Smooth muscle cell (in vitro differentiated cells): Measurements from ENCODE around the gene PNKD. TPM values are rescaled to one million over a fixed set of nuclear protein-coding genes. Genes with fewer than 3 reads are reported as not detected.
"Not testable (repeated sequence)": the region's sequence is repeated elsewhere in the genome, so short reads cannot be mapped to it uniquely, and the experiment has no call there.

ENCODE experiments used
- DNase-seq: peaks from one replicate; lab custom pipeline; 2025; ENCODE audit not compliant: unreplicated experiment; lab: John Stamatoyannopoulos, UW
- H2AFZ ChIP-seq: fragments of 200-600 bp; sonication (generic); 2 replicates; pipeline ENCODE4 v1.6.0; 2016; ENCODE audit warnings: antibody characterized with exemption, low read depth, mild to moderate bottlenecking
- H3F3A ChIP-seq: fragments of 200-600 bp; sonication (generic); 2 replicates; pipeline ENCODE4 v1.6.0; 2017; ENCODE audit warnings: antibody characterized with exemption, low read depth
- H3K27ac ChIP-seq: fragments of 200-600 bp; sonication (generic); 2 replicates; pipeline ENCODE4 v1.5.1; 2016; ENCODE audit warnings: low read depth, mild to moderate bottlenecking
- H3K27me3 ChIP-seq: fragments of 200-600 bp; sonication (generic); 2 replicates; pipeline ENCODE4 v1.6.1; 2016; ENCODE audit warnings: low read depth, mild to moderate bottlenecking
- H3K36me3 ChIP-seq: fragments of 200-600 bp; sonication (generic); 2 replicates; pipeline ENCODE4 v1.5.1; 2016; ENCODE audit warnings: low read depth
- H3K4me1 ChIP-seq: fragments of 200-600 bp; sonication (generic); 2 replicates; pipeline ENCODE4 v1.5.1; 2016; ENCODE audit warnings: low read depth
- H3K4me2 ChIP-seq: fragments of 200-600 bp; sonication (generic); 2 replicates; pipeline ENCODE4 v1.6.0; 2016; ENCODE audit warnings: mild to moderate bottlenecking
- H3K4me3 ChIP-seq: fragments of 200-600 bp; sonication (generic); 2 replicates; pipeline ENCODE4 v1.5.1; 2016; ENCODE audit warnings: mild to moderate bottlenecking
- H3K79me2 ChIP-seq: fragments of 200-600 bp; sonication (generic); 2 replicates; pipeline ENCODE4 v1.6.0; 2016; ENCODE audit warnings: low read depth, mild to moderate bottlenecking
- H3K9ac ChIP-seq: fragments of 200-600 bp; sonication (generic); 2 replicates; pipeline ENCODE4 v1.6.0; 2016; ENCODE audit warnings: low read depth
- H3K9me3 ChIP-seq: fragments of 200-600 bp; sonication (generic); replicated peaks from 2 replicates; pipeline ENCODE4 v1.5.1; 2016; ENCODE audit warnings: low read depth
- H4K20me1 ChIP-seq: fragments of 200-600 bp; sonication (generic); 2 replicates; pipeline ENCODE4 v1.6.0; 2016; ENCODE audit warnings: low read depth
- CTCF ChIP-seq: fragments of 200-600 bp; sonication (generic); IDR thresholded peaks from 2 replicates; pipeline ENCODE4 v1.5.1; 2017; ENCODE audit warnings: borderline replicate concordance, mild to moderate bottlenecking, antibody characterized with exemption; ENCODE audit not compliant: insufficient read depth, poor library complexity, severe bottlenecking
- WGBS: methylation state at CpG from one replicate; pipeline ENCODE4 v1.1.7; 2016; ENCODE audit warnings: low lambda C conversion rate; 5-methylcytosine and 5-hydroxymethylcytosine counted together
- polyA plus RNA-seq: library from polyadenylated mRNA; unstranded; fragments of >200 nt; fragmentation: Nextera tagmentation; extraction: Ambion mirVana; gene quantifications from 2 replicates; pipeline ENCODE4 v1.2.1, GENCODE V29; 2016
- total RNA-seq: library from RNA; depleted of rRNA; stranded (reverse); fragments of >200 nt; gene quantifications from 2 replicates; pipeline ENCODE4 v1.2.3, GENCODE V29; 2014

PNKD gene
- total and polyA plus RNA-seq, 2 experiments from 2014 or later = 42.0 to 126 TPM

GRCh38 chr2:218272531-218273212 is 2.4 kb downstream of the PNKD start:
- H3K4me2 ChIP-seq = no peak overlapping the region
- H3K4me1 ChIP-seq = peaks cover 9% of the 10 kb centered on the region
- no peak overlapping the region for H3K4me3 ChIP-seq
- no peak overlapping the region for H2AFZ ChIP-seq
- no peaks in the 10 kb centered on the region for H3K36me3 ChIP-seq
- TF ChIP-seq CTCF = peak; percentile 88
- H3K9ac ChIP-seq = no peak overlapping the region
- H4K20me1 ChIP-seq = peaks cover 15% of the 10 kb centered on the region
- peaks cover 6% of the 10 kb centered on the region for H3F3A ChIP-seq
- H3K79me2 ChIP-seq = peaks cover 32% of the 10 kb centered on the region
- peak overlapping the region; percentile 53 for H3K27ac ChIP-seq
- H3K27me3 ChIP-seq = no peaks in the 10 kb centered on the region
- peak; percentile 39 for DNase-seq
- no peaks in the 10 kb centered on the region for H3K9me3 ChIP-seq
- WGBS = 56% methylated on average over 18 of the region's 18 CpGs

GRCh38 chr2:218273214-218273907 is 3.0 kb downstream of the PNKD start:
- not testable (repeated sequence) for H3K4me3 ChIP-seq, H3K9ac ChIP-seq, H3K27me3 ChIP-seq, H3K4me2 ChIP-seq, H3K4me1 ChIP-seq, H3K9me3 ChIP-seq, H3K36me3 ChIP-seq, H3F3A ChIP-seq, H2AFZ ChIP-seq, DNase-seq
- Histone ChIP-seq H3K27ac (peak overlapping the region; percentile 53), H3K79me2 (peaks cover 25% of the 10 kb centered on the region), H4K20me1 (peaks cover 15% of the 10 kb centered on the region)
- 93% methylated on average over 8 of the region's 8 CpGs for WGBS

GRCh38 chr2:218273908-218274249 is 3.6 kb downstream of the PNKD start:
- WGBS = 98% methylated on average over 2 of the region's 2 CpGs
- peaks cover 22% of the 10 kb centered on the region for H3K79me2 ChIP-seq
- no peak overlapping the region for H3K9ac ChIP-seq
- peaks cover 15% of the 10 kb centered on the region for H4K20me1 ChIP-seq
- H3K9me3 ChIP-seq = no peaks in the 10 kb centered on the region
- H2AFZ ChIP-seq = no peak overlapping the region
- no peaks in the 10 kb centered on the region for H3K36me3 ChIP-seq
- peaks cover 7% of the 10 kb centered on the region for H3K4me1 ChIP-seq
- H3K4me2 ChIP-seq = no peak overlapping the region
- H3K27me3 ChIP-seq = no peaks in the 10 kb centered on the region
- H3K4me3 ChIP-seq = no peak overlapping the region
- no peak overlapping the region for H3K27ac ChIP-seq
- H3F3A ChIP-seq = peaks cover 6% of the 10 kb centered on the region
- no peak for TF ChIP-seq CTCF
- no peak for DNase-seq

- H3K4me1 ChIP-seq = peaks cover 3% of the 10 kb centered on the region
- H3K27me3 ChIP-seq = no peaks in the 10 kb centered on the region
- 95% methylated on average over 4 of the region's 4 CpGs for WGBS
- no peak for DNase-seq
- peaks cover 13% of the 10 kb centered on the region for H4K20me1 ChIP-seq
- H3K36me3 ChIP-seq = no peaks in the 10 kb centered on the region
- no peak overlapping the region for H2AFZ ChIP-seq
- H3K79me2 ChIP-seq = peaks cover 22% of the 10 kb centered on the region
- H3K9ac ChIP-seq = no peak overlapping the region
- H3K4me2 ChIP-seq = no peak overlapping the region
- H3K4me3 ChIP-seq = no peak overlapping the region
- no peaks in the 10 kb centered on the region for H3K9me3 ChIP-seq
- no peak for TF ChIP-seq CTCF
- H3F3A ChIP-seq = peaks cover 6% of the 10 kb centered on the region
- H3K27ac ChIP-seq = peak overlapping the region; percentile 7
Measured at GRCh38 chr2:218274586-218274985, 4.3 kb downstream of the PNKD start.
